Neural cell (in vitro differentiated cells): ENCODE results near the gene TTYH1. TPM values are rescaled to one million over a fixed set of nuclear protein-coding genes. Genes with fewer than 3 reads are reported as not detected.
"Not testable (repeated sequence)": the region's sequence is repeated elsewhere in the genome, so short reads cannot be mapped to it uniquely, and the experiment has no call there.

Source experiments
- H2AFZ ChIP-seq: fragments of 200-600, 300-800 bp; sonication (generic), shearing (Covaris generic); 2 replicates; pipeline ENCODE4 v1.6.0; 2014; ENCODE audit warnings: low read depth, mild to moderate bottlenecking, antibody characterized with exemption, low read length, moderate library complexity
- H3F3A ChIP-seq: fragments of 200-600 bp; shearing (Covaris generic); 2 replicates; pipeline ENCODE4 v1.6.1; 2016; ENCODE audit warnings: mild to moderate bottlenecking, moderate library complexity, mixed read lengths, antibody characterized with exemption, low read length; ENCODE audit not compliant: insufficient read depth, poor library complexity, severe bottlenecking
- H3K27ac ChIP-seq: fragments of 200-600, 300-800 bp; sonication (generic), shearing (Covaris generic); 2 replicates; pipeline ENCODE4 v1.5.1; 2014; ENCODE audit warnings: mild to moderate bottlenecking, low read length, moderate library complexity
- H3K27me3 ChIP-seq: fragments of 300-800, 200-600 bp; sonication (generic), shearing (Covaris generic); 2 replicates; pipeline ENCODE4 v1.6.0; 2014; ENCODE audit warnings: mild to moderate bottlenecking, low read depth, low read length, moderate library complexity; ENCODE audit not compliant: insufficient read depth
- H3K36me3 ChIP-seq: fragments of 300-800, 200-600 bp; sonication (generic), shearing (Covaris generic); 2 replicates; pipeline ENCODE4 v1.5.1; 2014; ENCODE audit warnings: mild to moderate bottlenecking, antibody characterized with exemption, low read length, moderate library complexity; ENCODE audit not compliant: insufficient read depth
- H3K4me2 ChIP-seq: fragments of 300-800, 200-600 bp; sonication (generic), shearing (Covaris generic); 2 replicates; pipeline ENCODE4 v1.6.0; 2014; ENCODE audit warnings: mild to moderate bottlenecking, low read length
- H3K4me3 ChIP-seq: fragments of 300-800, 200-600 bp; sonication (generic), shearing (Covaris generic); 2 replicates; pipeline ENCODE4 v1.5.1; 2014; ENCODE audit warnings: mild to moderate bottlenecking, low read length, moderate library complexity
- H3K79me2 ChIP-seq: fragments of 200-600 bp; shearing (Covaris generic); replicated peaks from 2 replicates; pipeline ENCODE4 v1.6.0; 2014; ENCODE audit warnings: mild to moderate bottlenecking, low read length, moderate library complexity; ENCODE audit not compliant: insufficient read depth
- H3K9ac ChIP-seq: fragments of 300-800, 200-600 bp; sonication (generic), shearing (Covaris generic); 2 replicates; pipeline ENCODE4 v1.6.1; 2016; ENCODE audit warnings: mild to moderate bottlenecking, low read length, mixed read lengths
- H3K9me2 ChIP-seq: fragments of 200-600 bp; shearing (Covaris generic); 2 replicates; pipeline ENCODE4 v1.6.1; 2016; ENCODE audit warnings: mild to moderate bottlenecking, low read length, mixed read lengths; ENCODE audit not compliant: insufficient read depth
- H3K9me3 ChIP-seq: fragments of 200-600, 300-800 bp; sonication (generic), shearing (Covaris generic); 2 replicates; pipeline ENCODE4 v1.6.1; 2016; ENCODE audit warnings: mild to moderate bottlenecking, mixed run types, low read length, moderate library complexity, mixed read lengths
- H4K20me1 ChIP-seq: fragments of 200-600 bp; shearing (Covaris generic); 2 replicates; pipeline ENCODE4 v1.6.1; 2016; ENCODE audit warnings: mild to moderate bottlenecking, mixed run types; ENCODE audit not compliant: insufficient read depth
- EP300 ChIP-seq: fragments of 450-650 bp; conservative IDR thresholded peaks from 2 replicates; pipeline ENCODE4 v1.6.1; 2014; ENCODE audit warnings: antibody characterized with exemption, mild to moderate bottlenecking, moderate library complexity; ENCODE audit not compliant: poor library complexity, severe bottlenecking
- EZH2 ChIP-seq: fragments of 200-600, 300-800 bp; shearing (Covaris generic), sonication (generic); IDR thresholded peaks from 2 replicates; pipeline ENCODE4 v1.6.1; 2014; ENCODE audit warnings: antibody characterized with exemption, low read length, borderline replicate concordance, mild to moderate bottlenecking; ENCODE audit not compliant: insufficient read depth, poor library complexity, severe bottlenecking
- MXI1 ChIP-seq: fragments of 450-650 bp; conservative IDR thresholded peaks from 2 replicates; pipeline ENCODE4 v1.6.1; 2014; ENCODE audit warnings: antibody characterized with exemption, mild to moderate bottlenecking; ENCODE audit not compliant: poor library complexity, severe bottlenecking
- POLR2AphosphoS5 ChIP-seq: IDR thresholded peaks from 2 replicates; pipeline ENCODE4 v1.6.1; 2012
- RAD21 ChIP-seq: fragments of 450-650 bp; conservative IDR thresholded peaks from 2 replicates; pipeline ENCODE4 v1.6.1; 2014; ENCODE audit warnings: antibody characterized with exemption, mild to moderate bottlenecking, moderate library complexity
- REST ChIP-seq: IDR thresholded peaks from 2 replicates; pipeline ENCODE4 v1.6.1; 2012; ENCODE audit warnings: borderline replicate concordance
- SMC3 ChIP-seq: fragments of 450-650 bp; conservative IDR thresholded peaks from 2 replicates; pipeline ENCODE4 v1.6.1; 2014; ENCODE audit warnings: antibody characterized with exemption, mild to moderate bottlenecking, moderate library complexity; ENCODE audit not compliant: poor library complexity
- TAF1 ChIP-seq: IDR thresholded peaks from 2 replicates; pipeline ENCODE4 v1.6.1; 2012; ENCODE audit warnings: low read depth
- polyA plus RNA-seq: library from polyadenylated mRNA; depleted of rRNA; stranded (reverse); fragments of >200 nt; gene quantifications from 2 replicates; pipeline ENCODE4 v1.2.3, GENCODE V29; 2014
- TF ChIP-seq, protein P1 (sequence below): fragments of 450-650 bp; IDR thresholded peaks from 2 replicates; pipeline ENCODE4 v1.5.1; 2014; ENCODE audit warnings: antibody characterized with exemption, mild to moderate bottlenecking, moderate library complexity; ENCODE audit not compliant: poor library complexity, severe bottlenecking

The TTYH1 gene
- polyA plus RNA-seq, 1 donor from 2014 or later = 36.1 TPM

- Histone ChIP-seq H3K27me3 (peaks cover 20% of the 10 kb centered on the region), H3F3A (no peaks in the 10 kb centered on the region), H3K9me3 (no peaks in the 10 kb centered on the region), H3K4me3 (no peak overlapping the region), H3K4me2 (no peak overlapping the region), H3K36me3 (no peaks in the 10 kb centered on the region), H3K9ac (no peak overlapping the region), H3K27ac (no peak overlapping the region), H3K9me2 (no peaks in the 10 kb centered on the region), H2AFZ (no peak overlapping the region), H3K79me2 (no peaks in the 10 kb centered on the region), H4K20me1 (no peaks in the 10 kb centered on the region)
- TF ChIP-seq EZH2 = no peak
- TF ChIP-seq REST = no peak
- no peak for TF ChIP-seq POLR2AphosphoS5
- TF ChIP-seq MXI1 = no peak
- TF ChIP-seq, protein P1, sequence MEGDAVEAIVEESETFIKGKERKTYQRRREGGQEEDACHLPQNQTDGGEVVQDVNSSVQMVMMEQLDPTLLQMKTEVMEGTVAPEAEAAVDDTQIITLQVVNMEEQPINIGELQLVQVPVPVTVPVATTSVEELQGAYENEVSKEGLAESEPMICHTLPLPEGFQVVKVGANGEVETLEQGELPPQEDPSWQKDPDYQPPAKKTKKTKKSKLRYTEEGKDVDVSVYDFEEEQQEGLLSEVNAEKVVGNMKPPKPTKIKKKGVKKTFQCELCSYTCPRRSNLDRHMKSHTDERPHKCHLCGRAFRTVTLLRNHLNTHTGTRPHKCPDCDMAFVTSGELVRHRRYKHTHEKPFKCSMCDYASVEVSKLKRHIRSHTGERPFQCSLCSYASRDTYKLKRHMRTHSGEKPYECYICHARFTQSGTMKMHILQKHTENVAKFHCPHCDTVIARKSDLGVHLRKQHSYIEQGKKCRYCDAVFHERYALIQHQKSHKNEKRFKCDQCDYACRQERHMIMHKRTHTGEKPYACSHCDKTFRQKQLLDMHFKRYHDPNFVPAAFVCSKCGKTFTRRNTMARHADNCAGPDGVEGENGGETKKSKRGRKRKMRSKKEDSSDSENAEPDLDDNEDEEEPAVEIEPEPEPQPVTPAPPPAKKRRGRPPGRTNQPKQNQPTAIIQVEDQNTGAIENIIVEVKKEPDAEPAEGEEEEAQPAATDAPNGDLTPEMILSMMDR = no peak
- no peak for TF ChIP-seq RAD21
Measured at GRCh38 chr19:54465426-54466109, 50.3 kb downstream of the TTYH1 start.

- H3K4me3 ChIP-seq, H3K36me3 ChIP-seq, H2AFZ ChIP-seq, H3K27ac ChIP-seq, H3K9ac ChIP-seq, H3K79me2 ChIP-seq, H3F3A ChIP-seq, H3K9me3 ChIP-seq, H4K20me1 ChIP-seq, H3K9me2 ChIP-seq, H3K4me2 ChIP-seq: not testable (repeated sequence)
- H3K27me3 ChIP-seq = peaks cover 26% of the 10 kb centered on the region
Measured at GRCh38 chr19:54466110-54466480, 50.8 kb downstream of the TTYH1 start.

- H3K27ac ChIP-seq = no peak overlapping the region
- no peak overlapping the region for H3K4me3 ChIP-seq
- H3K36me3 ChIP-seq = no peaks in the 10 kb centered on the region
- no peak overlapping the region for H2AFZ ChIP-seq
- no peak for TF ChIP-seq TAF1
- TF ChIP-seq REST = no peak
- TF ChIP-seq EZH2 = no peak
- TF ChIP-seq POLR2AphosphoS5 = no peak
- TF ChIP-seq SMC3 = no peak
- TF ChIP-seq MXI1 = no peak
- no peak for TF ChIP-seq RAD21
- no peak for TF ChIP-seq EP300
- H3K9me2 ChIP-seq = no peaks in the 10 kb centered on the region
- H4K20me1 ChIP-seq = no peaks in the 10 kb centered on the region
- H3K9ac ChIP-seq = no peak overlapping the region
- H3K79me2 ChIP-seq = no peaks in the 10 kb centered on the region
- no peak overlapping the region for H3K4me2 ChIP-seq
- peaks cover 20% of the 10 kb centered on the region for H3K27me3 ChIP-seq
- H3K9me3 ChIP-seq = no peaks in the 10 kb centered on the region
- no peaks in the 10 kb centered on the region for H3F3A ChIP-seq
Measured at GRCh38 chr19:54469496-54469934, 54.3 kb downstream of the TTYH1 start.
